Measurements from ENCODE around the gene PGLYRP2. TPM values are rescaled to one million over a fixed set of nuclear protein-coding genes. Genes with fewer than 3 reads are reported as not detected.
A peak's percentile ranks its signal among the peaks of the same experiment; 100 is the strongest.

Gene PGLYRP2
- total and polyA plus RNA-seq, 5 experiments from 2014 or later: 0.37 to 0.72 (median 0.69) TPM

DNA sequence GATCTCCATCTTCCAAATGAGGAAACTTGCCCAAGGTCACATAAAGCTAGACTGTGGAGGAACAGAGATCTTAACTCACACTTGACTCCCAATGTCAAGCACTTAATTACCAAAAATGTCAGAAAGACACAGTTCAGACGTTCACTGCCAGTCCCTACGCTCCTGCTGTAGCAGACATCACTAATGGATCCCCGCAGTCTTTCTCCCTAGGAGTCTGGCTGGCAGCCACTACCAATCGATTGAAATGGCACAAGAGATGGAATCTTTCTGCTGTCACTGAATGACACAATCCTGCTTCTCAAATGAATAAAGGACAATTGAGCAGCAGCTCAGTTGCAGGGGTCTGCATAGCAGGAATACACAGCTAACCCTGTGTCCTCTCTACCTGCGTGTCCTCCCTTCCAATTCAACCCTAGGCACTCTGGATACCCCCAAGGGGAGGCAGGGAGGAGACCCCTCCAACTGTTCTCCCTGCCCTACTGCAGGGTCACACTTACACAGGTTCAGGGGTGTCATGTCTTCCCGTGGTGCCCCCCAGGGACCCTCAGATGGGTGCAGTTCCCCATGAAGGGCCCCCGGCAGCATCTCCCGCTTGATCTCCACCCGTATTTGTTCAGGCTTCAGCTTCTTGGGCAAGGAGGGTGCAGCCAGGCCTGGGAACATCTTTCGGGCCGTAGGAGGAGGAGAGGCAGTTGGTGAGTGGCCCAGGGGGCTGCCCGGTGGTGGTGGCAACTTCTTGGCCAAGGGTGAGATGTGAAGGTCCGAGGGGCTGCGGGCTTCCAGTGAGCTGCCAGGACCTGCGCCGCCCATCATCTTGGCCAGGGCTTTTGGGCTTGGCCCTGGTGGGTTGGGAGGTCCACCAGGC, 52.6 kb downstream of the PGLYRP2 start:
- Mint-ChIP-seq H3K4me1 (peaks cover 16 to 32% (median 18%) of the 10 kb centered on the region in 4 donors), H3K9me3 (no peaks in the 10 kb centered on the region), H3K36me3 (peaks cover 0 to 38% (median 24%) of the 10 kb centered on the region in 3 donors), H3K4me3 (no peak overlapping the region), H3K27ac (peak overlapping the region in 1 of 10 donors; percentile 13), H3K27me3 (no peaks in the 10 kb centered on the region)
- DNase-seq: no peak
- POLR2A ChIA-PET: interaction anchor here (0.6 kb wide), 1 partner anchor 579 kb away, joined by 4 read pairs; no protein-coding TSS in a partner anchor
- ATAC-seq: no peak

DNA sequence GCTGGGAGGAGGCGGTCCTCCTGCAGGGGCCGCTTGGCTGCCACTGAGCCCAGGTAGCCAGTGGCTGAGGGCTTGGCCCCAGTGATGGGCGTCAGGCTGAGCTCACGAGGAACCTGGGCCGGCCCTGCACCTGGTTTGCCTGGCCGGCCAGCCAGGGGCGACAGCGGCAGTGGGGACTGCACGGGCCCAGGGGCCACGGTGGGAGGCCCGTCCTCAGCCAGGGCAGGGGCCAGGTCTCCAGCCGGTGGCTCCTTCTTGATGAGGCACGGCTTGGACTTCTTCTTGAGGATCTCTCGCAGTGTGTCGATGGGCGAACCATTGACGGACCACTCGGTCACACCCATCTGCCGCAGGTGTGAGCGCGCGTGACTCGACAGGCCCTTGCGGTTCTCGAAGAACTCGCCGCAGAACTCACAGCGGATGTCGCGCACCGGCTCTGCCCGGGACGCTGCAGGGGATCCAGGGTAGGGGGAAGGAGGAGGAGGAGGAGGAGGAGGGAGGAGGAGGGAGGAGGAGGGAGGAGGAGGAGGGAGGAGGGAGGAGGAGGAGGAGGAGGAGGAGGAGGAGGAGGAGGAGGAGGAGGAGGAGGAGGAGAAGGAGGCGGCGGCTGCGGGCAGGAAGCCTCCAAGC, 53.9 kb downstream of the PGLYRP2 start:
- POLR2A ChIA-PET: no interaction called here
- peak overlapping the region in 1 of 10 donors; percentile 73 for H3K4me3 Mint-ChIP-seq
- H3K4me1 Mint-ChIP-seq: peaks cover 6 to 19% (median 8%) of the 10 kb centered on the region in 4 donors
- H3K36me3 Mint-ChIP-seq: peaks cover 0 to 38% (median 24%) of the 10 kb centered on the region in 3 donors
- no peak for DNase-seq
- no peak for ATAC-seq
- H3K9me3 Mint-ChIP-seq: no peaks in the 10 kb centered on the region
- H3K27me3 Mint-ChIP-seq: no peaks in the 10 kb centered on the region
- no peak overlapping the region for H3K27ac Mint-ChIP-seq

DNA sequence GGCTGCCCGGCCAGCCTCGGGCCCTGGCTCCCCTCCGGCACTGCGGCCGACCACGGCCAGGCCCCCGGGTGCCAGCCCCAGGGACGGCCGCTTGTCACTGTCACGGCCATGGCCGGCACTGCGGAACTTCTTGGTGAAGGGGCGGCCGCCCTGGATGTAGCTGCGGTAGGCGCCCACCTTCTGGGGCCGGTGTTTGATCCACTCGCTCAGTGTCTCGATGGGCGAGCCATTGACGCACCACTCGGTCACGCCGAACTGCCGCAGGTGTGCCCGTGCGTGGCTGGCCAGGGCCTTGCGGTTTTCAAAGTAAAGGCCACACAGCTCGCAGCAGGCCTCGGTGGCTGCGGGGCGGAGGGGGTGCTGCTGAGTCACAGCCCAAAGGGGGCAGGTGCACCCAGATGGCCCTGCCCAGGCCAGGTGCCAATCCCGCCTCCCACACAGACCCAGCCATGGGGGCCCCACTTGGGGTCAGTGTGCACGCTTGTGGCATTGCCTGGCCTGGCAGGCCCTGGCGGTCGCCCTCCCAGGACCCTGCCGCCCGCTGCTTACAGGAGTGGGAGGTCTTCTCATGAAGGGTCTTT, 54.5 kb downstream of the PGLYRP2 start:
- Mint-ChIP-seq H3K4me3 (no peak overlapping the region), H3K9me3 (no peaks in the 10 kb centered on the region), H3K27me3 (no peaks in the 10 kb centered on the region), H3K27ac (no peak overlapping the region), H3K36me3 (peaks cover 0 to 38% (median 24%) of the 10 kb centered on the region in 3 donors), H3K4me1 (peaks cover 5 to 17% (median 8%) of the 10 kb centered on the region in 4 donors)
- ATAC-seq: no peak
- no peak for DNase-seq
- POLR2A ChIA-PET: no interaction called here

DNA sequence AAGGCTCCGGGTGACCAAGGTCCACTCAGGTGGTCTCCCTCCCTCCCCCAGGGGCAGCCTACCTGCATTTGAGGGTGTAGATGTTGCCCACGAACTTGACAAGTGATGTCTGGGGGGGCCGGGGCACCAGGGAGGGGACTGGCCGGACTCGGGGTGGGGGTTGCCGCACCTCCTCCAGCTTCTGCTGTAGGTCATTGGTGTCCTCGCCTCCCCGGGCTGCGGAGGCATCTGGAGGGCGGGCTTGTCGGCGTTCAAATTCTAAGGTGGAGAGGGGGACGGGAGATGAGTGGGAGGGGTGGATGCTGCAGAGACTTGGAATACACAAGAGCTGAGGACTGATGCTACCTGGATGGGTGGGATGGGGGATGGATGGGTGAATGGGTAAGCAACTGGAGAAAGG, 55.2 kb downstream of the PGLYRP2 start:
- Mint-ChIP-seq H3K4me1 (peaks cover 11 to 22% (median 13%) of the 10 kb centered on the region in 4 donors), H3K4me3 (no peak overlapping the region), H3K36me3 (peaks cover 0 to 38% (median 24%) of the 10 kb centered on the region in 3 donors), H3K9me3 (no peaks in the 10 kb centered on the region), H3K27me3 (no peaks in the 10 kb centered on the region), H3K27ac (no peak overlapping the region)
- ATAC-seq (no peak), DNase-seq (peak in 1 of 10 donors; percentile 54)
- POLR2A ChIA-PET: interaction anchor here (0.7 kb wide), 1 partner anchor 135 kb away, joined by 4 read pairs; no protein-coding TSS in a partner anchor

- Mint-ChIP-seq H3K27me3 (no peaks in the 10 kb centered on the region), H3K4me3 (no peak overlapping the region), H3K27ac (peak overlapping the region in 1 of 10 donors; percentile 15), H3K4me1 (peaks cover 17 to 21% (median 18%) of the 10 kb centered on the region in 4 donors), H3K9me3 (no peaks in the 10 kb centered on the region), H3K36me3 (peaks cover 0 to 38% (median 24%) of the 10 kb centered on the region in 3 donors)
- POLR2A ChIA-PET: interaction anchor here (0.7 kb wide), 1 partner anchor 134 kb away, joined by 4 read pairs; no protein-coding TSS in a partner anchor
- ATAC-seq: no peak
- peak in 1 of 10 donors; percentile 52 for DNase-seq
Measured at GRCh38 chr19:15423130-15423529, 56.2 kb downstream of the PGLYRP2 start.

DNA sequence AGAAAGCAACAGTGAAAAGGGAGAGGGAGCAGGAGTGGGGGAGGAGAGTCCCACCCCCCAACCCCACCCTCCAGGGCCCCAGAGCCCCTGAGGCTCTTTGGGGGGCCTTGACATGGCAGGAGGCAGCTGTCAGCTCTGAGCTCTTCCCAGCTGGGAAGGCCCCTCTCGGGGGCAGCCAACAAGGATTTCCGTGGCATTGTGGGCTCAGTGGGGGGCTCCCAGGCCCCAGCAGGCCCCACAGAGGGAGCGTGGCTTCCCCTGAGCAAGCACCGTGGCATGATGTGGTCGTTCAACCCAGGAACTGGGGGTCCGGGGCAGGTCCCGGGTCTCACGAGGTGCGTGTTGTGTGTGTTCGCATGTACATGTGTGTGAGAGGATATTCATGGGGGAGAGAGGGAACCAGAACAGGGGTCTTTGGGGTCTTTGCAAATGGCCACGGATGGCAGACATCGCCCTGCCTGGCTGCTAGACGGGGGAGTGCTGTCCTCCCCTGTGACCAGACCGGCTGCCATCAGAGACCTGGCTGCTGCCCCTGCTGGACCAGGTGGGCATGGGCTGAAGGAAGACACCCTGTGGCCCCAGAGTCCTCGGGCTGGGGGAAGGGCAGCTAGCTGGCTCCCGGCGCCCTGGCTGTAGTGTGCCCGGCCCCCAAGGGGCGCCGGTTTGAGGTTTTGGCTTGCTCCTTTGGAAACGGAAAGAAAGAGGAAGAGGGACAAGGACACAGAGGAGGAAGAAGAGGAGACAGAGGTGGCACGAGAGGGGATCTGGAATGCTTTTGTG, 56.8 kb downstream of the PGLYRP2 start:
- Mint-ChIP-seq H3K36me3 (peaks cover 0 to 38% (median 23%) of the 10 kb centered on the region in 3 donors), H3K27me3 (no peaks in the 10 kb centered on the region), H3K9me3 (no peaks in the 10 kb centered on the region), H3K4me3 (no peak overlapping the region), H3K4me1 (peaks cover 21 to 27% (median 24%) of the 10 kb centered on the region in 4 donors), H3K27ac (peak overlapping the region in 1 of 10 donors; percentile 71)
- POLR2A ChIA-PET: interaction anchor here (1.6 to 5.1 kb wide), 2 partner anchors 10 to 130 kb away, joined by 6 to 124 read pairs; no protein-coding TSS in a partner anchor
- ATAC-seq (no peak), DNase-seq (peak in 1 of 10 donors; percentile 55)

DNA sequence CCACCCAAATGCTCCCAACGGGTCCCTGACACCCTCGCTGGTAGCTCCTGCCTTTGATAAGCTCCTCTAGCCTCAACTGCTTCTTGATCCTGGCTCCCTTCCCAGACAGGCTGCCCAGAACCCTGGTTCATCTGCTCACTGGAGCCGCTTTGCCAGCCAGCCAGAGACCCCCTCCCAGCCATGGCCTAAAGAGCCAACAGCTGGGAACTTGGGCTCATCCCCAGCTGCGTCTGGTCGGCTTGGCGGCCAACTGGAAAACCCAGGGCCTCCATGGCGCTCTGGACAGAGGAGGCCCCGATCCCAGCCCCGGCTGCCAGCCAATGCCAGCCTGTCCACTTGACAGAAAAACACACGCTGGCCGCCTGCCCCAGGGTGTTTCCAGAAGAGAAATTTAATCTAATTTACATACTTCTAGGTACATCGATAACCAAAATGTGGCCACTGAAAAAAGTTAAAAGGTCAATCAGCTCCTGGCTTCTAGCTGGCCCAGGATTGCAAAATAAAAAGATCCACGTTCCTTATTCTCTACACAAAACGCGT, 57.5 kb downstream of the PGLYRP2 start:
- H3K27ac Mint-ChIP-seq: peak overlapping the region in 3 of 10 donors; percentile 59 to 89 (median 63)

DNA sequence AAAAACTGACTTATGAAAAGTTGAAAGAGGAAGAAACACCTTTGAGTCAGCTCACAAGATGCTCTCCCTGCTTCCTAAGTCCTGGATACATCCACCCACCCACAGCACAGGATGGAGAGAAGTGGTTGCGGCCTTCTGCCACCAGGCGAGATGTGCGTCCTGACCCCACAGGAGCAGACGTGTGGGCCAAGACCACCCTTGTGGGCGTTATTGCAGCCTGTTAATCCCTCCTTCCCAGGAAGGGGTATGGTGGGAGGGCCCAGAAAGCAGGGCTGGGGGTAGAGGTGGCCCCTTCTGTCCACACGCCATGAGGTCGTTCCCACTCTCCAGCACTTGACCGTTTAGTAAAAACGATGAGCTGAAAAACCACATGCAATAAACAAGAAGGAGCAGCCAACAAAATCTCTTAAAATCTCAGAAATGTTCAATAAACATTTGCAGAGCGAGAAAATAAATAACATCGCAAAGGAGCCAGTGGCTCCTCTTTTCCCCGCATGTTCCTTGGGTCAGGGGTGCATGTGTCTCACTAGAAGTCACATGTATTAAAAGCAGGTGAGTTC, 58.1 kb downstream of the PGLYRP2 start:
- H3K27ac Mint-ChIP-seq: peak overlapping the region in 1 of 10 donors; percentile 89
- H3K4me1 Mint-ChIP-seq: peaks cover 22 to 37% (median 33%) of the 10 kb centered on the region in 4 donors
- DNase-seq (no peak), ATAC-seq (no peak)
- no peak overlapping the region for H3K4me3 Mint-ChIP-seq
- no peaks in the 10 kb centered on the region for H3K27me3 Mint-ChIP-seq
- no peaks in the 10 kb centered on the region for H3K9me3 Mint-ChIP-seq
- H3K36me3 Mint-ChIP-seq: peaks cover 0 to 34% (median 18%) of the 10 kb centered on the region in 3 donors
- POLR2A ChIA-PET: interaction anchor here (1.6 to 5.2 kb wide), 4 partner anchors 12 to 132 kb away, joined by 6 to 124 read pairs (median 74); partner anchors contain the start of genes AKAP8 and RASAL3

More for the DNA sequence above, 57.5 kb downstream of the PGLYRP2 start:
- ATAC-seq (no peak), DNase-seq (peak in 1 of 10 donors; percentile 59)
- Mint-ChIP-seq H3K4me3 (no peak overlapping the region), H3K27me3 (no peaks in the 10 kb centered on the region), H3K9me3 (no peaks in the 10 kb centered on the region), H3K4me1 (peaks cover 21 to 31% (median 30%) of the 10 kb centered on the region in 4 donors), H3K36me3 (peaks cover 0 to 34% (median 20%) of the 10 kb centered on the region in 3 donors)
- POLR2A ChIA-PET: interaction anchor here (1.6 to 5.1 kb wide), 3 partner anchors 11 to 131 kb away, joined by 6 to 124 read pairs (median 39); partner anchors contain the start of gene RASAL3

- Mint-ChIP-seq H3K4me3 (peak overlapping the region; percentile 90 to 100 (median 98)), H3K9me3 (no peaks in the 10 kb centered on the region), H3K27me3 (no peaks in the 10 kb centered on the region), H3K27ac (peak overlapping the region; percentile 46 to 99 (median 94)), H3K4me1 (peaks cover 27 to 49% (median 44%) of the 10 kb centered on the region in 4 donors), H3K36me3 (peaks cover 0 to 38% (median 18%) of the 10 kb centered on the region in 3 donors)
- no peak for DNase-seq
- POLR2A ChIA-PET: interaction anchor here (0.6 to 5.2 kb wide), 32 partner anchors 10 to 1580 kb away, joined by 3 to 124 read pairs (median 4); partner anchors contain the start of genes AKAP8, BRD4, PGLYRP2 and RASAL3
- ATAC-seq: no peak
Measured at GRCh38 chr19:15419413-15420025, 59.8 kb downstream of the PGLYRP2 start.

All from naive thymus-derived CD8-positive, alpha-beta T cell (primary cell).